DND-41 (cell line): ENCODE results near the gene PHACTR3.

Source experiments
- ATAC-seq: fragments of 200-7000 bp; cut with Tn5 transposase; 3 replicates; pipeline ENCODE4 v1.9.1; 2021; ENCODE audit warnings: low read depth; ENCODE audit not compliant: insufficient read depth
- DNase-seq: peaks from one replicate; pipeline ENCODE4 v3.0.0-alpha.2; 2020
- H2AFZ ChIP-seq: 2 replicates; pipeline ENCODE4 v1.6.0; 2012; ENCODE audit warnings: low read depth, low read length
- H3K27ac ChIP-seq: 2 replicates; pipeline ENCODE4 v1.5.1; 2012; ENCODE audit warnings: low read length, inconsistent platforms
- H3K27me3 ChIP-seq: fragments of 200-600 bp; sonication (generic); 2 replicates; pipeline ENCODE4 v1.6.0; 2012; ENCODE audit warnings: low read length, mild to moderate bottlenecking, inconsistent platforms; ENCODE audit not compliant: insufficient read depth, poor library complexity
- H3K36me3 ChIP-seq: 2 replicates; pipeline ENCODE4 v1.5.1; 2012; ENCODE audit warnings: low read length, inconsistent platforms; ENCODE audit not compliant: insufficient read depth
- H3K4me1 ChIP-seq: 2 replicates; pipeline ENCODE4 v1.5.1; 2012; ENCODE audit warnings: mild to moderate bottlenecking, low read length; ENCODE audit not compliant: insufficient read depth
- H3K4me2 ChIP-seq: 2 replicates; pipeline ENCODE4 v1.6.0; 2012; ENCODE audit warnings: mild to moderate bottlenecking, moderate library complexity, low read length, inconsistent platforms; ENCODE audit not compliant: insufficient read depth
- H3K4me3 ChIP-seq, 2 experiments: fragments of 200-600 bp in 1 of 2; shearing (Covaris generic) in 1 of 2; 2 replicates each; pipeline ENCODE4 v1.5.1; 2012 to 2016; ENCODE audit warnings: inconsistent platforms in 2 of 2, low read length in 2 of 2, mild to moderate bottlenecking in 2 of 2, low read depth in 1 of 2, moderate library complexity in 1 of 2
- H3K79me2 ChIP-seq: 2 replicates; pipeline ENCODE4 v1.6.0; 2012; ENCODE audit warnings: low read length, inconsistent platforms; ENCODE audit not compliant: insufficient read depth
- H3K9ac ChIP-seq: 2 replicates; pipeline ENCODE4 v1.6.0; 2012; ENCODE audit warnings: low read depth, mild to moderate bottlenecking, inconsistent platforms, low read length, moderate library complexity
- H3K9me3 ChIP-seq: 2 replicates; pipeline ENCODE4 v1.5.1; 2012; ENCODE audit warnings: low read length, moderate library complexity, mild to moderate bottlenecking, inconsistent platforms; ENCODE audit not compliant: insufficient read depth, severe bottlenecking
- H4K20me1 ChIP-seq: 2 replicates; pipeline ENCODE4 v1.6.0; 2012; ENCODE audit warnings: low read length; ENCODE audit not compliant: insufficient read depth
- EZH2 ChIP-seq: IDR thresholded peaks from 3 replicates; pipeline ENCODE4 v1.6.1; 2012; ENCODE audit warnings: borderline replicate concordance, low read depth, mild to moderate bottlenecking, moderate library complexity, low read length, inconsistent platforms; ENCODE audit not compliant: severe bottlenecking
- TF ChIP-seq, protein P1 (sequence below): IDR thresholded peaks from 2 replicates; pipeline ENCODE4 v1.5.1; 2012; ENCODE audit warnings: borderline replicate concordance, low read length, moderate library complexity, mild to moderate bottlenecking; ENCODE audit not compliant: poor library complexity, severe bottlenecking; ENCODE audit errors: extremely low read depth

The PHACTR3 gene

DNA sequence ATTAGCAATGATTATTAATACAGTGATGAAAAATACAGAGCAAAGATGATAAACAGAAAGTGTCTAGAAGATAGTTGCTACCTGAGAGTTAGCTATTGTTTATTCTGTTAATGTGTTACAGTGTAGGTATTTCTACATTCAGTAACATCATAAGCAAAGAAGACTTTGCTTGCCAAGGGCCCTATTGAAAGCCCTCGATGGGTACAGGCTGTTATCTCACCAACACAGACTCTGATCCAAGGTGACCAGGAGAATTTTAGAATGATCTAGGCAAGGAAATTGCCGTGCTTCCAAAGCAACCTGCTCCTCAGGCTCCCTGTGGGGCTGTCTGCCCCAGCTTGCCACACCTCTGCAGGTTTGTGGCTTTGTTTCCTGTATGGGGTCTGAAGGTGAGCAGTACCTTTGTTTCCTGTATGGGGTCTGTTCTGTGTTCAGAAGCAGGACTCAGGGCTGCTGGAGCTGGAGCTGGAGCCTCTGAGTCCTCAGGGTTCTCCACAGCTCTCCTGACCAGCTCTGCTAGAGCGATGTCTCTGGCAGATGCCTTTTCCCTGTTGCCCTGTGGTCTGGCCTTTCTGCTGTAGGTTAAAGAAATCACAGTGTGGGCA is 32.5 kb downstream of the PHACTR3 start:
- Histone ChIP-seq H3K9me3 (no peaks in the 10 kb centered on the region), H4K20me1 (peaks cover 5% of the 10 kb centered on the region; the same call in 1 of the 2 replicates), H3K4me2 (no peak overlapping the region), H3K36me3 (no peaks in the 10 kb centered on the region), H3K4me3 (no peak overlapping the region), H3K9ac (no peak overlapping the region), H2AFZ (no peak overlapping the region), H3K79me2 (no peaks in the 10 kb centered on the region), H3K27me3 (peaks cover 15% of the 10 kb centered on the region), H3K27ac (no peak overlapping the region), H3K4me1 (no peaks in the 10 kb centered on the region)
- TF ChIP-seq, protein P1, sequence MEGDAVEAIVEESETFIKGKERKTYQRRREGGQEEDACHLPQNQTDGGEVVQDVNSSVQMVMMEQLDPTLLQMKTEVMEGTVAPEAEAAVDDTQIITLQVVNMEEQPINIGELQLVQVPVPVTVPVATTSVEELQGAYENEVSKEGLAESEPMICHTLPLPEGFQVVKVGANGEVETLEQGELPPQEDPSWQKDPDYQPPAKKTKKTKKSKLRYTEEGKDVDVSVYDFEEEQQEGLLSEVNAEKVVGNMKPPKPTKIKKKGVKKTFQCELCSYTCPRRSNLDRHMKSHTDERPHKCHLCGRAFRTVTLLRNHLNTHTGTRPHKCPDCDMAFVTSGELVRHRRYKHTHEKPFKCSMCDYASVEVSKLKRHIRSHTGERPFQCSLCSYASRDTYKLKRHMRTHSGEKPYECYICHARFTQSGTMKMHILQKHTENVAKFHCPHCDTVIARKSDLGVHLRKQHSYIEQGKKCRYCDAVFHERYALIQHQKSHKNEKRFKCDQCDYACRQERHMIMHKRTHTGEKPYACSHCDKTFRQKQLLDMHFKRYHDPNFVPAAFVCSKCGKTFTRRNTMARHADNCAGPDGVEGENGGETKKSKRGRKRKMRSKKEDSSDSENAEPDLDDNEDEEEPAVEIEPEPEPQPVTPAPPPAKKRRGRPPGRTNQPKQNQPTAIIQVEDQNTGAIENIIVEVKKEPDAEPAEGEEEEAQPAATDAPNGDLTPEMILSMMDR, result no peak
- no peak for TF ChIP-seq EZH2
- DNase-seq, result no peak
- no peak for ATAC-seq

DNA sequence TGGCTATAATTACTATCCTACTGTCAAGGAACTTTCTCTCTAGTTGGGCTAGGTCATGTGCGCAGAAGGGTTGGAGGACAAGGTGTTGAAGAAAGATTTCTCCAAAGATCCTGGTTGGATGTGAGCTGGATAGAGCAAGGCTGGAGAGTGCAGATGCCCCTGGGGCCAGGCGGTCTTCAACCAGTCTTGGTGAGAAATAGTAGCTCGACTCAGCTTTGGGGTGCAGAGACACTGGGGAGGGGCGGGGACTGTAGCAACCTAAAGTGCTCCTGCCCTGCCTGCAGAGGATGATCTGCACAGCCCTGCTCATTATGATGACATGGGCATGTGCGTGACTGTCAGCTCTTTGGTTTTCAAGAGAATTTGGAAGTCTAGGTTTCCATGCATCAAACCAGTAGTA is 35.9 kb downstream of the PHACTR3 start:
- Histone ChIP-seq H3K27ac (no peak overlapping the region), H3K27me3 (peaks cover 16% of the 10 kb centered on the region), H2AFZ (no peak overlapping the region), H3K36me3 (no peaks in the 10 kb centered on the region), H3K4me2 (no peak overlapping the region), H3K9me3 (no peaks in the 10 kb centered on the region), H3K9ac (no peak overlapping the region), H4K20me1 (peaks cover 5% of the 10 kb centered on the region; the same call in 1 of the 2 replicates), H3K79me2 (no peaks in the 10 kb centered on the region), H3K4me1 (no peaks in the 10 kb centered on the region), H3K4me3 (no peak overlapping the region)
- TF ChIP-seq, protein P1, result no peak
- TF ChIP-seq EZH2, result no peak
- DNase-seq, result no peak
- ATAC-seq, result no peak

DNA sequence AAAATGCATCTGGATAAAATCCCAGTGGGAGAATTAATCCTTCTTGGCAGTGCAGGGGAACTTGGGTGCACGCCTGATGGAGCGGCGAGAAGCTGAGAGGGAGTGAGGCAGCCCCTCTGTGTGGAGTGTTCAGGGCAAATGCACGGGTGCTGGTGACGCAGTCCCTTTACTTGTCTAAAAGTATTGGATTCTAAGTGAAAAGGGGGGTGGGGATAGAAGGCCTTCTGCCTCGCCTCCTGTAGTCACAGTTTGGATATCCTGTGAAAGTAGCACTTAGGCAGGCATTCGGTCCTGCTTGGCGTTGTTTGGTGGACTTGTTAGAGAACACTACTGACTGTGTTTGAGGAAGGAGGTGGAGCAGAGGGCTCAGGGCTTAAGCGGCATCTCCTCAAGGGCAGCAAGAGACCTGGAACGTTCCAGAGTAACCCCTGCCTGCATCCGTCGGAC is 39.3 kb downstream of the PHACTR3 start:
- Histone ChIP-seq H2AFZ (no peak overlapping the region), H3K4me2 (no peak overlapping the region), H3K27ac (no peak overlapping the region), H3K27me3 (peaks cover 12% of the 10 kb centered on the region), H3K9ac (no peak overlapping the region), H3K4me1 (no peaks in the 10 kb centered on the region), H3K36me3 (no peaks in the 10 kb centered on the region), H3K4me3 (no peak overlapping the region), H3K9me3 (peaks cover 4% of the 10 kb centered on the region), H3K79me2 (no peaks in the 10 kb centered on the region), H4K20me1 (no peaks in the 10 kb centered on the region)
- TF ChIP-seq, protein P1, result no peak
- ATAC-seq, result no peak
- no peak for DNase-seq
